Testis (tissue), 2 donors: ENCODE measurements around the gene PLA2R1.

Experiments used
- CTCF ChIP-seq, 3 experiments: fragments of 450-650 bp in 2 of 3; fragments of 200-600 bp in 1 of 3; sonication (generic) in 1 of 3; IDR thresholded peaks; one replicate each; pipeline ENCODE4 v1.5.1; 2016 to 2019; ENCODE audit warnings: antibody characterized with exemption in 3 of 3, mild to moderate bottlenecking in 2 of 3, moderate library complexity in 1 of 3
- POLR2A ChIP-seq: fragments of 450-650 bp; IDR thresholded peaks from one replicate; pipeline ENCODE4 v1.6.1; 2017; ENCODE audit warnings: antibody characterized with exemption, mild to moderate bottlenecking, moderate library complexity

DNA sequence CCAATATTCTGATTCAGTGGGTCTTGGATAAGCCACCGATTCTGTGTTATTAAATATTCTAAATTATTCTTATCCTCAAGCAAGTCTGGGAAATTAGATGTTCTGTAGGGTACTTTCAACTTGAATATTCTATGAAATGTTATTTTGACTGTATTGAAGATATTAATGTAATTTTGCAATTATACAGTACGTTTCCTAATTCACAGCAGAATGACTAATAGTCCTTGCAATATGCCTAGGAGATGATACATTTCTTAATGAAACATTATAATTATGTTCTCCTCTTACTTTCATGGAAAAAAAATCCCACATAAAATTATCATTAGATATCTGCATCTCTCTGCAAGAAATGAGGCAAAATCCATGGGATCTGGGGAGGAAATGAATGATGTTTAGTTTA is 46.2 kb upstream of the PLA2R1 start:
- no peak for TF ChIP-seq CTCF (IDR thresholded peaks at IDR 0.05)
- TF ChIP-seq POLR2A, result no peak
